HG03280 (cell line): ENCODE results near the gene PUS7L.

ENCODE experiments used
- ATAC-seq: cut with Tn5 transposase; IDR thresholded peaks from one replicate; pipeline ENCODE4 v1.9.1; 2021; ENCODE audit warnings: mild to moderate bottlenecking, moderate library complexity; ENCODE audit not compliant: unreplicated experiment

The PUS7L gene

DNA sequence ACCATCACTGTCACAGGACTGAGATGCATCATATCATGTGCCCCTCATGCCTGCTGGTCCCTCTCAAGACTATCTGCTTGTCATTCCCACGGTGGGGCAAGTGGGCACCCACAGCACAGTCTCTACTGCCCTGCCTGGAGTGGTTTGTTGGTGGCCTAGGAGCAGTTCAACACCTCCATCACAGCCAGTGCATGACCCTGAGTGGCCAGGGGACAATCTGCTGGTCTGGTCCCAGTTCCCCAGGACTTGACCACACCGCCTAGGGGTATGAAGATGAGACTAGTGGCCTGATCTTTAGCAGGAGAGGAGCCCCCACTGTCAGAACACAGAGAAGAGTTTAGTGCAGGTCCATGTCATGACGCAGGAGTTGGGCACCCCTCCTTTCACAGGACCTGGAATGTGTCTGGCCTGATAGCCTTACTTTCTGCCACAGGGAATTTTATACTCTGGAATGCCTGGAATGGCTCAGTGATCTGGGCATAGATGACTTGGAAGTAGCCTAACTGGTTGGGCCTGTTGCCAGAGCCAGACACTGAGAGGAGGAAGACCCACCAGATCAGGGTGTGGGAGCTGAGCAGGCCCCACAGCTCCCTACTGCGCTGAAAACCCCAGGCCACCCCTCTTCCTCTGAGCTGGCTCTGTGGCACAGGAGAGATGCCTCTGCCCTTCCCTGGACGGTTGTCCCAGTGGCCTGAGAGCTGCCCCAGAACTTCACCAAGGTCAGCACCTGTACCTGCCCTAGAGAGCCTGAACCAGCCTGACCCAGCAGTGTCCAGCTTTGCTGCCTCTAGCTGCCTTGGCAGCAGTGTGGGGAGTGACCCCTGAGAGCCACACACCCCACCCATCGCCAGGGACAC, 83.3 kb downstream of the PUS7L start:
- ATAC-seq, result no peak

DNA sequence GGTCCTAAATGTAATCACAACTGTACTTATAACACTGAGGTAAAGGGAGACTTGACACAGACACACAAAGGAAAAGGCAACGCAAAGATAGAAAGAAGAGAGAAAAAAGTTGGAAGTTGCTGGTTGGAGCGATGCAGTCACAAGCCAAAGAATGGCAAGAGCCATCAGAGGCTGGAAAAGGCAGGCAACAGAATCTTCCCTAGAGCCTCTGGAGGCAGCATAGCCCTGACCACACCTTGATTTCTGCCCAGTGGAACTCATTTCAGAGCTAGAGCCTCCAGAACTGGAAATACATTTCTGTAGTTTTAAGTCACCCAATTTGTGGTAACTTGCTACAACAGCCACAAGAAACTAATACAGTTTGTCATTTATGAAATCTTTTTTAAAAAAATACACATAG, 89.2 kb downstream of the PUS7L start:
- no peak for ATAC-seq
